Gastrocnemius medialis (tissue), 4 donors: ENCODE results near the gene CDC42.

Experiments
- CTCF ChIP-seq, 5 experiments: fragments of 450-650 bp in 3 of 5; fragments of 200-600 bp in 2 of 5; sonication (generic) in 2 of 5; IDR thresholded peaks in 4 of 5; conservative IDR thresholded peaks in 1 of 5; 1 replicate in 4 of 5; 2 replicates in 1 of 5; pipeline ENCODE4 v1.5.1; 2016 to 2019; ENCODE audit warnings: antibody characterized with exemption in 5 of 5, mild to moderate bottlenecking in 3 of 5, moderate library complexity in 3 of 5
- POLR2A ChIP-seq, 2 donors: fragments of 450-650 bp; IDR thresholded peaks; one replicate each; pipeline ENCODE4 v1.6.1; 2017; ENCODE audit warnings: antibody characterized with exemption in 2 of 2, mild to moderate bottlenecking in 2 of 2, moderate library complexity in 2 of 2

DNA sequence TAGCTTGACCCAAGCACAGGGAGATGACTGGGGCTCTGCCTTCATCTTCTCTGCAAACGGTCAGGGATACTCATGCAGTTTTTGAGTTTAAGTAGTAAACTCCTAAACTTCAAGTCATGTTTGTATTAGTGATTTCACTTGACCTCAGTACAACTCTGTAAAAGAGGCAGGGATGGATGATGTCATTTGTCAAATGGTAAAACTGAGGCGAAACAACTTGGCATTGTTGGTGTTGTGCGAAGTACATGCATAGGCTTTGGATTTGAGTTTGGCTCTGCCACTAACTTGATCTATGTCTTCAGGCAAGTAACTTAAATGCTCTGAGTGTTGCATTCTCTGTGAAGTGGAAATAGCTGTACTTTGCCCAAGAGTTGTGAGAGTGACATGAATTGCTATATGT lies 47.7 kb downstream of the CDC42 start:
- no peak for TF ChIP-seq CTCF (IDR thresholded peaks at IDR 0.05 in 4 of 5, conservative IDR thresholded peaks at IDR 0.05 in 1 of 5)
- TF ChIP-seq POLR2A (IDR thresholded peaks at IDR 0.05) = no peak
